Tibial nerve (tissue), 4 donors: Measurements from ENCODE around the gene CAMTA1. TPM values are rescaled to one million over a fixed set of nuclear protein-coding genes. Genes with fewer than 3 reads are reported as not detected.

Experiments used
- DNase-seq, 2 donors: peaks; one replicate each; pipeline ENCODE4 v3.0.0-alpha.2; 2019; ENCODE audit warnings: low spot score in 2 of 2
- H3K27ac ChIP-seq, 4 donors: fragments of 200-600 bp; sonication (generic) in 3 of 4; one replicate each; pipeline ENCODE4 v1.5.1; 2017 to 2019; ENCODE audit warnings: mild to moderate bottlenecking in 1 of 4
- H3K27me3 ChIP-seq, 2 donors: fragments of 200-600 bp; sonication (generic) in 1 of 2; one replicate each; pipeline versions ENCODE4 v1.5.1 to v1.6.0; 2017 to 2019
- H3K36me3 ChIP-seq, 3 donors: fragments of 200-600 bp; sonication (generic); one replicate each; pipeline ENCODE4 v1.5.1; 2018 to 2019
- H3K4me1 ChIP-seq, 4 donors: fragments of 200-600 bp; sonication (generic) in 3 of 4; one replicate each; pipeline ENCODE4 v1.5.1; 2017 to 2019
- H3K4me3 ChIP-seq, 4 donors: fragments of 200-600 bp; sonication (generic) in 3 of 4; one replicate each; pipeline ENCODE4 v1.5.1; 2017 to 2019; ENCODE audit warnings: mild to moderate bottlenecking in 1 of 4, moderate library complexity in 1 of 4
- H3K9me3 ChIP-seq, 4 donors: fragments of 200-600 bp; sonication (generic) in 3 of 4; one replicate each; pipeline ENCODE4 v1.5.1; 2017 to 2019
- EP300 ChIP-seq, 2 donors: sonication (generic); formaldehyde crosslinking; IDR thresholded peaks; one replicate each; pipeline ENCODE4 v1.6.1; 2017; ENCODE audit warnings: antibody characterized with exemption in 2 of 2, mild to moderate bottlenecking in 1 of 2
- POLR2A ChIP-seq, 2 donors: fragments of 450-650 bp; IDR thresholded peaks; one replicate each; pipeline ENCODE4 v1.6.1; 2017; ENCODE audit warnings: antibody characterized with exemption in 2 of 2, mild to moderate bottlenecking in 2 of 2, moderate library complexity in 2 of 2
- WGBS, 2 donors: methylation state at CpG; one replicate each; pipeline ENCODE4 v1.1.5; 2018; 5-methylcytosine and 5-hydroxymethylcytosine counted together
- total RNA-seq, 4 donors: library from RNA; depleted of rRNA; stranded (reverse); fragments of >200 nt; gene quantifications; one replicate each; pipeline ENCODE4 v1.1.0, GENCODE V29; 2016
- TF ChIP-seq, protein P1 (sequence below), 5 experiments: fragments of 200-600 bp in 3 of 5; fragments of 450-650 bp in 2 of 5; sonication (generic) in 3 of 5; IDR thresholded peaks; one replicate each; pipeline ENCODE4 v1.5.1; 2016 to 2019; ENCODE audit warnings: antibody characterized with exemption in 5 of 5, mild to moderate bottlenecking in 3 of 5, moderate library complexity in 2 of 5

CAMTA1 gene
- total RNA-seq, 4 donors from 2014 or later = 41.8 to 104 (median 87.2) TPM

DNA sequence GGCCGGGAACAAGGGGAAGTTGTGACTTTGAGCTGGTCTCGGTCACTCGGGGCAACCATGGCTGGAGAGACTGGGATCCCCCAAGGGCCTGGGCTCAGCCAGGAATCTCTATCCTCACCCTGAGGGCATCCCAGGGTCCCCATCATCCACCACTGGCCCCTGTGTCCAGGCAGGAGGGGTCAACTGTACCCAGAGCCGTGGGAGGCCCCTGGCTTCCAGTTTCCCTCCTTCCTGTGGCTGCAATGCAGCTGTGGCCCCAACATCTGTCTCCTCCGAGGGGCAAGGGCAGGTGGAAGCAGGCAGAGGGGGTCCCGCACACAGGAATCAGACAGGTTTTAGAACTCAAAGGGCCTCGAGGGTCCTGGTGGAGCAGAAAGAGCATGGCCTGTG, 653.1 kb downstream of the CAMTA1 start:
- Histone ChIP-seq H3K27me3 (no peaks in the 10 kb centered on the region), H3K4me3 (no peak overlapping the region), H3K9me3 (no peaks in the 10 kb centered on the region), H3K4me1 (no peaks in the 10 kb centered on the region), H3K36me3 (no peaks in the 10 kb centered on the region), H3K27ac (no peak overlapping the region)
- 84 to 89% methylated on average over 6 to 7 of the region's 7 CpGs for WGBS, 2 donors
- TF ChIP-seq EP300 (IDR thresholded peaks at IDR 0.05) (no peak), POLR2A (IDR thresholded peaks at IDR 0.05) (no peak)
- TF ChIP-seq, protein P1, sequence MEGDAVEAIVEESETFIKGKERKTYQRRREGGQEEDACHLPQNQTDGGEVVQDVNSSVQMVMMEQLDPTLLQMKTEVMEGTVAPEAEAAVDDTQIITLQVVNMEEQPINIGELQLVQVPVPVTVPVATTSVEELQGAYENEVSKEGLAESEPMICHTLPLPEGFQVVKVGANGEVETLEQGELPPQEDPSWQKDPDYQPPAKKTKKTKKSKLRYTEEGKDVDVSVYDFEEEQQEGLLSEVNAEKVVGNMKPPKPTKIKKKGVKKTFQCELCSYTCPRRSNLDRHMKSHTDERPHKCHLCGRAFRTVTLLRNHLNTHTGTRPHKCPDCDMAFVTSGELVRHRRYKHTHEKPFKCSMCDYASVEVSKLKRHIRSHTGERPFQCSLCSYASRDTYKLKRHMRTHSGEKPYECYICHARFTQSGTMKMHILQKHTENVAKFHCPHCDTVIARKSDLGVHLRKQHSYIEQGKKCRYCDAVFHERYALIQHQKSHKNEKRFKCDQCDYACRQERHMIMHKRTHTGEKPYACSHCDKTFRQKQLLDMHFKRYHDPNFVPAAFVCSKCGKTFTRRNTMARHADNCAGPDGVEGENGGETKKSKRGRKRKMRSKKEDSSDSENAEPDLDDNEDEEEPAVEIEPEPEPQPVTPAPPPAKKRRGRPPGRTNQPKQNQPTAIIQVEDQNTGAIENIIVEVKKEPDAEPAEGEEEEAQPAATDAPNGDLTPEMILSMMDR (IDR thresholded peaks at IDR 0.05) = no peak
- DNase-seq = no peak

DNA sequence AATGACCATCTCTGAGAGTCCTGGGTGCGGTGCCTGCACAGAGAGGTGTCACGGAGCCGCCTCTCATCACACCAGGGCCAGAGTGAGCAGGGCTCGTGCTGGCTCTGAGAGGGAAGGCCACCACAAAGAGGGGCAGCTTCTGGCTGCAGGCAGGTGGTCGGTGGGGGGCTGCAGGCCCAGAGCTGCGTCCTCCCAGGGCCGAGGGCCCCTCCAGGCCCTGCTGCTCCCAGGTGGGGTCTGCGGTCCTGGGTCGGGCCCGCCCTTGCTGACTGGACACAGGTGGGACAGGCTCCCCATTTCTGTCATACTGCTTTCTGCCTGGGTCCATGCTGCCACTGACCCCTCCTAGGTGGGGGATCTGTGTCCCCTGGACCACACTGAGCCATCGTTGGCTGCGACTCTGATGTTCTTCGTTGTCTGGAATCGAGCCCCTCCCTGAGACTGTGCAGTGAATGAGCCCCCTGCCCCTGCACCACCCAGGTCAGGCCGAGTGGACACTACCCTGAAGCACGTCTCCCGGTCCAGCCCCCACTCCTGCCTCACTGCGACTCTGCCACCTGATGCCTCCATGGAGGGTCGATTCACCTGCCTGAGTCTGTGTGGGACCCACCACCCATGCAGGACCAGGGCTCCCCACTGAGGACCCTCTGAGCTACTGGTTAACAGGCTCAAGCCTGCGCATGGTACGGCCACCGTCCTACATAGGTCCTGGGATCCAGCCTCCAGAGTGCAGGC, 653.8 kb downstream of the CAMTA1 start:
- Histone ChIP-seq H3K27me3 (no peaks in the 10 kb centered on the region), H3K4me3 (no peak overlapping the region), H3K27ac (no peak overlapping the region), H3K4me1 (no peaks in the 10 kb centered on the region), H3K9me3 (no peaks in the 10 kb centered on the region), H3K36me3 (no peaks in the 10 kb centered on the region)
- 93 to 94% methylated on average over 13 to 16 of the region's 22 CpGs for WGBS, 2 donors
- TF ChIP-seq EP300 (IDR thresholded peaks at IDR 0.05) (no peak), POLR2A (IDR thresholded peaks at IDR 0.05) (no peak)
- TF ChIP-seq, protein P1 (IDR thresholded peaks at IDR 0.05) = no peak
- no peak for DNase-seq

DNA sequence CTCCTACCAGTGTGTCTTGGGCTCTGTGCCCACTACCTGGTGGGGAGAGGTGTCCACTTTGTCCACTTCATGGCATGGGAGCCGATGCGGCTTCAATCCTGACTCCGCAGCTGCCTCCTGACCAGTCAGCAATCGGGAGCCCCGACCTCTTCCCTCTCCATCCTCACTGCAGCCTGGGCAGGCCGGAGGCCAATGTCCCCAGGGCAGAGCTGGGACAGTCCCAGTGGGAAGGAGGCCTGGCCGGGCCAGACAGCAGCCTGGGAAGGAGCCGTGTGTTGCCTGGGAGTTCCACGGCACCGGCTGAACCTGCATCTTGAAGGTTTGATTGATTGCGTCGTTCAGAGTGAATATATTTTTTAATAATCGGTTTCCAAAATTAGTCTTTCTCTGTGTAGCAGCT, 654.9 kb downstream of the CAMTA1 start:
- Histone ChIP-seq H3K27ac (no peak overlapping the region), H3K27me3 (no peaks in the 10 kb centered on the region), H3K9me3 (no peaks in the 10 kb centered on the region), H3K4me1 (no peaks in the 10 kb centered on the region), H3K36me3 (no peaks in the 10 kb centered on the region), H3K4me3 (no peak overlapping the region)
- TF ChIP-seq, protein P1 (IDR thresholded peaks at IDR 0.05) = no peak
- TF ChIP-seq POLR2A (IDR thresholded peaks at IDR 0.05) = no peak
- DNase-seq = no peak
- WGBS, 2 donors = 84 to 86% methylated on average over 13 of the region's 13 CpGs

DNA sequence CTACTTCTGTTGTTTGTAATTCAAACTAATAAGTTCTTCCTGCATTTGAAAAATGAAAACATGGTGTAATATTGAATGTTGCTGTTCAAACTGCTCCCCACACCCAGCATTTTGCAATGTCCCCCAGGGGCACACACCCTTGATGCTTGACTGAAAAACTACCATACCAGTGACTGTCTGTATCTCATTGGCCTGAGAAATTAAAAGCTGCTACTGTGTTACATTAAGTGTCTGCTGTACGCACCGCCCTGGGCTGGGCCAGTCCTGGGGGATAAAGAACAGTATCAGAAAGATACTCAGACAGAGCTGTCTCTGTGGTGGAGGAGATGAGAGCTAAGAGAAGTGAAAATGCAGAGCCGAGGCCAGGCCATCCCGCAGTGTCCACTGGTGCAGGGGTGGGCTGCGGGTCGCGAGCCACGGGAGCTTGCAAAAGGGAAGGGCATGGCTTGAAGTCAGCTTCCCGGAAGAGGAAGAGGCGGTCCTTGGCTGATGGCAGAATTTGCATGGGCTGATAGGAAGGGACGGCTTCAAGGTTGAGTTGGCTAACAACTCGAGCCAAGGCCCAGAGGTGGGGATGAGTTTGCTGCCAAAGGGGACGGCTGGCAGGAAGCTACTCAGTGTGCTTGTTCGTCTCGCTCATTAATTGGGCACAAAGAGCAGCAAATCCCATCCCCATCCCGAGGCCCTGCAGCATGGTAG, 656.0 kb downstream of the CAMTA1 start:
- Histone ChIP-seq H3K4me3 (no peak overlapping the region), H3K36me3 (no peaks in the 10 kb centered on the region), H3K9me3 (no peaks in the 10 kb centered on the region), H3K27me3 (no peaks in the 10 kb centered on the region), H3K4me1 (no peaks in the 10 kb centered on the region), H3K27ac (no peak overlapping the region)
- WGBS, 2 donors = 62 to 70% methylated on average over 16 of the region's 16 CpGs
- TF ChIP-seq, protein P1 (IDR thresholded peaks at IDR 0.05) = no peak
- TF ChIP-seq POLR2A (IDR thresholded peaks at IDR 0.05) = no peak
- TF ChIP-seq EP300 (IDR thresholded peaks at IDR 0.05) = no peak
- DNase-seq = no peak

DNA sequence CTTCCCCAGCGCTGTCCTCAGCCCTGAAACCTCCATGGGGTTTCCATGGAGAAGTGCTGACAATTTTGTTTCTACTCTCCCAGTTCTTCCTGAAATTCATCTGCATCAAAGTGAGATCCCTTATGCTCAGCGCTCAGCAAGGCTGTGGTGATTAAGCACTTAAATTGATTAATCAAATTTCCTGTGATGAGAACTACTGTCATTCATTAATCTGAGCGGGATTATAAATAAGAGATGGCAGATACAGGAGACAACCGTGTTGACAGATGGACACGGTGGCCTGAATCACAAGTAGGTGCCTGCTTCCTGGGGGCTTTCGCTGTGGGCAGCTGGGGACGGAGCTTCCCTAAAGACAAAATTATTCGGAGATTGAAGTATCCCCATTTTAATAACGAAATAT, 656.8 kb downstream of the CAMTA1 start:
- Histone ChIP-seq H3K27me3 (no peaks in the 10 kb centered on the region), H3K4me1 (no peaks in the 10 kb centered on the region), H3K4me3 (no peak overlapping the region), H3K9me3 (no peaks in the 10 kb centered on the region), H3K27ac (no peak overlapping the region), H3K36me3 (no peaks in the 10 kb centered on the region)
- no peak for TF ChIP-seq EP300 (IDR thresholded peaks at IDR 0.05)
- TF ChIP-seq, protein P1 (IDR thresholded peaks at IDR 0.05) = no peak
- no peak for TF ChIP-seq POLR2A (IDR thresholded peaks at IDR 0.05)
- no peak for DNase-seq
- WGBS, 2 donors = 93 to 95% methylated on average over 9 of the region's 9 CpGs
